HepG2 (cell line): ENCODE measurements around the gene PARVA. TPM values are rescaled to one million over a fixed set of nuclear protein-coding genes. Genes with fewer than 3 reads are reported as not detected.

ENCODE experiments used
- ATAC-seq: fragments of 200-7000 bp; cut with Tn5 transposase; 3 replicates; pipeline ENCODE4 v1.9.1; 2020; ENCODE audit warnings: mild to moderate bottlenecking, moderate library complexity
- BruUV-seq: library from RNA; stranded (reverse); fragments of 400-500 nt; replicated peaks from 2 replicates; lab custom pipeline; 2021; lab: Mats Ljungman, UMichigan
- CTCF ChIA-PET: fragments of 300-600 bp; formaldehyde crosslinking; extraction: SDS; loops from one replicate; lab custom pipeline; 2021; ENCODE audit warnings: low total read pairs, inconsistent platforms, low intra/inter-chr PET ratio; lab: Yijun Ruan, JAX
- POLR2A ChIA-PET: fragments of 350-600 bp; sonication (Branson Sonifier 250); formaldehyde crosslinking; loops from one replicate; lab custom pipeline; 2020; ENCODE audit warnings: antibody characterized with exemption, inconsistent platforms; lab: Yijun Ruan, JAX
- DNase-seq: peaks from one replicate; pipeline ENCODE4 v3.0.0-alpha.2; 2015; ENCODE audit warnings: low spot score
- FAIRE-seq: peaks from 3 replicates; lab custom pipeline; 2011; peaks lifted over from hg19 to GRCh38; lab: Jason Lieb, UNC
- H2AFZ ChIP-seq: one replicate; pipeline ENCODE4 v1.6.1; 2011; ENCODE audit warnings: low read length, inconsistent platforms
- H3K27ac ChIP-seq: fragments of 300-600 bp; 3 replicates; pipeline ENCODE4 v1.8.0; 2011; ENCODE audit warnings: mixed run types, mild to moderate bottlenecking, mixed read lengths, low read length, inconsistent platforms; ENCODE audit not compliant: insufficient read depth; ENCODE audit errors: extremely low read length
- H3K27me3 ChIP-seq, 2 experiments: fragments of 200-600 bp in 1 of 2; 2 replicates in 1 of 2; 3 replicates in 1 of 2; pipeline versions ENCODE4 v1.6.0 to v1.8.0; 2011; ENCODE audit warnings: low read length in 2 of 2, mild to moderate bottlenecking in 2 of 2, moderate library complexity in 2 of 2, inconsistent platforms in 1 of 2; ENCODE audit not compliant: insufficient read depth in 2 of 2, control insufficient read depth in 1 of 2
- H3K36me3 ChIP-seq, 2 experiments: fragments of 200-600 bp in 1 of 2; replicated peaks in 1 of 2; 2 replicates in 1 of 2; 3 replicates in 1 of 2; pipeline versions ENCODE4 v1.5.1 to v1.8.0; 2011; ENCODE audit warnings: low read length in 2 of 2, inconsistent platforms in 1 of 2; ENCODE audit not compliant: insufficient read depth in 2 of 2, control insufficient read depth in 1 of 2
- H3K4me1 ChIP-seq: 2 replicates; pipeline ENCODE4 v1.5.1; 2012; ENCODE audit warnings: low read length, inconsistent platforms; ENCODE audit not compliant: insufficient read depth
- H3K4me2 ChIP-seq: 2 replicates; pipeline ENCODE4 v1.6.0; 2011; ENCODE audit warnings: low read depth, low read length, inconsistent platforms
- H3K4me3 ChIP-seq, 3 experiments: fragments of 200-600 bp in 1 of 3; sonication (generic), shearing (Covaris generic) in 1 of 3; replicated peaks in 1 of 3; 2 replicates each; pipeline ENCODE4 v1.5.1; 2011 to 2016; ENCODE audit warnings: low read length in 3 of 3, inconsistent platforms in 2 of 3, low read depth in 2 of 3, mild to moderate bottlenecking in 2 of 3, control low read depth in 1 of 3, mixed read lengths in 1 of 3; ENCODE audit not compliant: insufficient read depth in 1 of 3
- H3K79me2 ChIP-seq: one replicate; pipeline ENCODE4 v1.6.1; 2011; ENCODE audit warnings: low read length, inconsistent platforms; ENCODE audit not compliant: insufficient read depth
- H3K9ac ChIP-seq: 2 replicates; pipeline ENCODE4 v1.6.0; 2011; ENCODE audit warnings: mild to moderate bottlenecking, low read depth, low read length, inconsistent platforms; ENCODE audit not compliant: insufficient read depth
- H3K9me3 ChIP-seq: 2 replicates; pipeline ENCODE4 v1.5.1; 2012; ENCODE audit warnings: mild to moderate bottlenecking, low read length
- H4K20me1 ChIP-seq: 2 replicates; pipeline ENCODE4 v1.6.0; 2011; ENCODE audit warnings: inconsistent platforms, mild to moderate bottlenecking, low read length, moderate library complexity; ENCODE audit not compliant: insufficient read depth
- HOMEZ ChIP-seq: IDR thresholded peaks from 2 replicates; pipeline ENCODE4 v1.6.1; 2016; ENCODE audit warnings: low read depth
- ISL2 ChIP-seq: sonication (generic); formaldehyde crosslinking; IDR thresholded peaks from 2 replicates; pipeline ENCODE4 v1.5.0; 2020; ENCODE audit warnings: missing genetic modification reagents
- NFRKB ChIP-seq: fragments of 450-650 bp; IDR thresholded peaks from 2 replicates; pipeline ENCODE4 v1.6.1; 2017
- POLR2AphosphoS2 ChIP-seq: IDR thresholded peaks from 2 replicates; pipeline ENCODE4 v1.6.1; 2011; ENCODE audit warnings: low read depth, low read length, improper control_type of control experiment
- POLR2AphosphoS5 ChIP-seq: IDR thresholded peaks from 2 replicates; pipeline ENCODE4 v1.6.1; 2012; ENCODE audit warnings: low read depth, low read length
- RFXANK ChIP-seq: IDR thresholded peaks from 2 replicates; pipeline ENCODE4 v1.6.1; 2016
- SALL2 ChIP-seq: sonication (generic); formaldehyde crosslinking; IDR thresholded peaks from 2 replicates; pipeline ENCODE4 v1.8.1; 2023; ENCODE audit warnings: mild to moderate bottlenecking, missing genetic modification reagents, inconsistent platforms
- SIN3A ChIP-seq: IDR thresholded peaks from 2 replicates; pipeline ENCODE4 v1.6.1; 2011; ENCODE audit warnings: low read depth, mild to moderate bottlenecking, control low read depth, low read length, borderline replicate concordance
- TAF15 ChIP-seq: fragments of 200-400 bp; formaldehyde crosslinking; IDR thresholded peaks from one replicate; pipeline ENCODE4 v1.6.1; 2018; ENCODE audit warnings: mild to moderate bottlenecking, low read depth, low read length; ENCODE audit not compliant: poor library complexity, severe bottlenecking
- ZNF3 ChIP-seq: IDR thresholded peaks from 2 replicates; pipeline ENCODE4 v1.7.0; 2017; ENCODE audit warnings: inconsistent platforms
- WGBS: methylation state at CpG from one replicate; pipeline ENCODE4 v1.1.6; 2017; ENCODE audit warnings: low lambda C conversion rate; 5-methylcytosine and 5-hydroxymethylcytosine counted together
- in situ Hi-C: cut with HindIII; loops from 2 replicates; pipeline ENCODE4 v1.10.0; 2017; ENCODE audit warnings: low pct_unique_long_range_greater_than_20kb; ENCODE audit not compliant: extremely low pct_ligation_motif_present
- intact Hi-C: fragments of 100-400 bp; cut with micrococcal nuclease; formaldehyde crosslinking; loops from one replicate; pipeline ENCODE4 v1.10.0; 2022; ENCODE audit not compliant: unreplicated experiment
- polyA plus RNA-seq, 8 experiments: library from polyadenylated mRNA; depleted of rRNA in 3 of 8; stranded (reverse) in 7 of 8; unstranded in 1 of 8; fragments of >200 nt; fragmentation: Illumina TruSeq in 4 of 8; extraction: Trizol in 4 of 8; gene quantifications; 2 replicates each; pipeline versions ENCODE4 v1.2.1 to v1.2.3, GENCODE V29; 2011 to 2016; ENCODE audit warnings: low read depth in 4 of 8, missing spikeins in 1 of 8, mixed read lengths in 1 of 8; ENCODE audit not compliant: insufficient read depth in 1 of 8
- total RNA-seq, 5 experiments: library from RNA; depleted of rRNA; stranded (reverse); fragments of >200 nt; fragmentation: Illumina TruSeq; extraction: Trizol; gene quantifications; 2 replicates each; pipeline ENCODE4 v1.2.3, GENCODE V29; 2016; ENCODE audit warnings: low read depth in 1 of 5
- TF ChIP-seq, protein P1 (sequence below): sonication (generic); formaldehyde crosslinking; IDR thresholded peaks from 2 replicates; pipeline ENCODE4 v1.4.0; 2020; ENCODE audit warnings: missing genetic modification reagents

PARVA gene
- total and polyA plus RNA-seq, 2 of the 13 experiments (the other 11 are each of a cell fraction or from before 2014, with no cell fraction given): 5.9 to 9.1 TPM

- H3K36me3 ChIP-seq: no peaks in the 10 kb centered on the region
- H3K9ac ChIP-seq: no peak overlapping the region
- H3K27me3 ChIP-seq: no peaks in the 10 kb centered on the region
- H3K4me2 ChIP-seq: no peak overlapping the region
- H3K4me3 ChIP-seq: no peak overlapping the region
- in situ Hi-C loops: no loop called here
- H3K79me2 ChIP-seq: no peaks in the 10 kb centered on the region
- H2AFZ ChIP-seq: no peak overlapping the region
- peaks cover 43% of the 10 kb centered on the region for H3K4me1 ChIP-seq
- TF ChIP-seq SIN3A: no peak
- TF ChIP-seq NFRKB: no peak
- no peak for TF ChIP-seq HOMEZ (CRISPR knock-in tag)
- no peak for TF ChIP-seq ISL2 (CRISPR knock-in tag)
- no peak for TF ChIP-seq ZNF3 (CRISPR knock-in tag)
- no peaks in the 10 kb centered on the region for H4K20me1 ChIP-seq
- no TSS peak for BruUV-seq
- intact Hi-C loops: no loop called here
- FAIRE-seq: no peak
- POLR2A ChIA-PET: interaction anchor here (1.1 kb wide), 1 partner anchor 13 kb away, joined by 3 read pairs; the partner anchor contains the start of gene PARVA
- ATAC-seq: no peak
- no peak for DNase-seq
- H3K9me3 ChIP-seq: no peaks in the 10 kb centered on the region
- H3K27ac ChIP-seq: no peak overlapping the region
- CTCF ChIA-PET: no interaction called here
Observed at GRCh38 chr11:12390687-12391110, 13.3 kb downstream of the PARVA start.

- ChIA-PET CTCF (no interaction called here), POLR2A (no interaction called here)
- Histone ChIP-seq H3K4me3 (no peak overlapping the region), H3K9ac (no peak overlapping the region), H3K4me1 (peaks cover 24% of the 10 kb centered on the region), H4K20me1 (no peaks in the 10 kb centered on the region), H3K27ac (no peak overlapping the region), H2AFZ (no peak overlapping the region), H3K79me2 (no peaks in the 10 kb centered on the region), H3K36me3 (no peaks in the 10 kb centered on the region), H3K27me3 (no peaks in the 10 kb centered on the region), H3K9me3 (no peaks in the 10 kb centered on the region), H3K4me2 (no peak overlapping the region)
- in situ Hi-C loops (no loop called here), intact Hi-C loops (no loop called here)
- no peak for ATAC-seq
- WGBS: 97% methylated on average over 1 of the region's 1 CpG
- no TSS peak for BruUV-seq
- FAIRE-seq: no peak
- no peak for DNase-seq
- TF ChIP-seq, protein P1, sequence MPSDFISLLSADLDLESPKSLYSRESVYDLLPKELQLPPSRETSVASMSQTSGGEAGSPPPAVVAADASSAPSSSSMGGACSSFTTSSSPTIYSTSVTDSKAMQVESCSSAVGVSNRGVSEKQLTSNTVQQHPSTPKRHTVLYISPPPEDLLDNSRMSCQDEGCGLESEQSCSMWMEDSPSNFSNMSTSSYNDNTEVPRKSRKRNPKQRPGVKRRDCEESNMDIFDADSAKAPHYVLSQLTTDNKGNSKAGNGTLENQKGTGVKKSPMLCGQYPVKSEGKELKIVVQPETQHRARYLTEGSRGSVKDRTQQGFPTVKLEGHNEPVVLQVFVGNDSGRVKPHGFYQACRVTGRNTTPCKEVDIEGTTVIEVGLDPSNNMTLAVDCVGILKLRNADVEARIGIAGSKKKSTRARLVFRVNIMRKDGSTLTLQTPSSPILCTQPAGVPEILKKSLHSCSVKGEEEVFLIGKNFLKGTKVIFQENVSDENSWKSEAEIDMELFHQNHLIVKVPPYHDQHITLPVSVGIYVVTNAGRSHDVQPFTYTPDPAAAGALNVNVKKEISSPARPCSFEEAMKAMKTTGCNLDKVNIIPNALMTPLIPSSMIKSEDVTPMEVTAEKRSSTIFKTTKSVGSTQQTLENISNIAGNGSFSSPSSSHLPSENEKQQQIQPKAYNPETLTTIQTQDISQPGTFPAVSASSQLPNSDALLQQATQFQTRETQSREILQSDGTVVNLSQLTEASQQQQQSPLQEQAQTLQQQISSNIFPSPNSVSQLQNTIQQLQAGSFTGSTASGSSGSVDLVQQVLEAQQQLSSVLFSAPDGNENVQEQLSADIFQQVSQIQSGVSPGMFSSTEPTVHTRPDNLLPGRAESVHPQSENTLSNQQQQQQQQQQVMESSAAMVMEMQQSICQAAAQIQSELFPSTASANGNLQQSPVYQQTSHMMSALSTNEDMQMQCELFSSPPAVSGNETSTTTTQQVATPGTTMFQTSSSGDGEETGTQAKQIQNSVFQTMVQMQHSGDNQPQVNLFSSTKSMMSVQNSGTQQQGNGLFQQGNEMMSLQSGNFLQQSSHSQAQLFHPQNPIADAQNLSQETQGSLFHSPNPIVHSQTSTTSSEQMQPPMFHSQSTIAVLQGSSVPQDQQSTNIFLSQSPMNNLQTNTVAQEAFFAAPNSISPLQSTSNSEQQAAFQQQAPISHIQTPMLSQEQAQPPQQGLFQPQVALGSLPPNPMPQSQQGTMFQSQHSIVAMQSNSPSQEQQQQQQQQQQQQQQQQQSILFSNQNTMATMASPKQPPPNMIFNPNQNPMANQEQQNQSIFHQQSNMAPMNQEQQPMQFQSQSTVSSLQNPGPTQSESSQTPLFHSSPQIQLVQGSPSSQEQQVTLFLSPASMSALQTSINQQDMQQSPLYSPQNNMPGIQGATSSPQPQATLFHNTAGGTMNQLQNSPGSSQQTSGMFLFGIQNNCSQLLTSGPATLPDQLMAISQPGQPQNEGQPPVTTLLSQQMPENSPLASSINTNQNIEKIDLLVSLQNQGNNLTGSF (CRISPR knock-in tag): no peak
- TF ChIP-seq POLR2AphosphoS5: no peak
- no peak for TF ChIP-seq POLR2AphosphoS2
- no peak for TF ChIP-seq TAF15
- no peak for TF ChIP-seq SALL2 (CRISPR knock-in tag)
- TF ChIP-seq RFXANK: no peak
Observed at GRCh38 chr11:12392672-12393071, 15.3 kb downstream of the PARVA start.
